Measurements from ENCODE around the gene KRT85.

Gene KRT85

GRCh38 chr12:52377266-52377665 lies 10.0 kb upstream of the KRT85 start:
- Histone ChIP-seq H3K27me3 (ENCODE audit: control insufficient read depth, insufficient read depth, low read length) (no peaks in the 10 kb centered on the region), H3K9me3 (ENCODE audit: control insufficient read depth, low read depth, low read length) (no peaks in the 10 kb centered on the region), H3K4me1 (ENCODE audit: control insufficient read depth, low read depth, low read length) (no peaks in the 10 kb centered on the region), H3K36me3 (ENCODE audit: control insufficient read depth, low read depth, low read length) (no peaks in the 10 kb centered on the region), H3K4me3 (ENCODE audit: low read length) (no peak overlapping the region), H3K27ac (ENCODE audit: low read length) (no peak overlapping the region), H3K9ac (ENCODE audit: low read length) (no peak overlapping the region)

GRCh38 chr12:52372216-52373154 lies 5.2 kb upstream of the KRT85 start:
- Histone ChIP-seq H3K27ac (ENCODE audit: low read length) (no peak overlapping the region), H3K27me3 (ENCODE audit: control insufficient read depth, insufficient read depth, low read length) (no peaks in the 10 kb centered on the region)

DNA sequence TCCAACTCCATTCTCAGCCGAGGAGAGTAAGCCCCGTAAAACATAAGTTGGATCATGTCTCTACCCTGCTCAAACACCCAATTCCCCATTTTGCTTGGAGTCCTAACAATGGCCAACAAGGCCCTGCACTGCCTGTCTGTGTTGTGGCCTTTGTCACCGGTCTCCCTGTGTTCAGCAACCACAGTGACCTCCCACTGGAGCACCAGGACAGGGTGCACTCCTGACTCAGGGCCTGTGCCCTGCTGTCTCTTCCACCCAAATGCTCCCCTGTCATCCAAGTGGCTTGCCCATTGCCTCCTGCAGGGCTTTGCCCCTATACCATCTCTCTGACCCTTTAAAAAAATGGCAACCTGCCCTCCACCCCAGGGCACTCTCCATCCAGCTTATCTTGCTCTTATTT lies 4.4 kb upstream of the KRT85 start:
- Histone ChIP-seq H3K27me3 (ENCODE audit: control insufficient read depth, insufficient read depth, low read length) (no peaks in the 10 kb centered on the region), H3K4me1 (ENCODE audit: control insufficient read depth, low read depth, low read length) (no peaks in the 10 kb centered on the region), H3K9ac (ENCODE audit: low read length) (no peak overlapping the region), H3K4me3 (ENCODE audit: low read length) (no peak overlapping the region), H3K36me3 (ENCODE audit: control insufficient read depth, low read depth, low read length) (no peaks in the 10 kb centered on the region), H3K9me3 (ENCODE audit: control insufficient read depth, low read depth, low read length) (no peaks in the 10 kb centered on the region), H3K27ac (ENCODE audit: low read length) (no peak overlapping the region)

More at GRCh38 chr12:52372216-52373154, 5.2 kb upstream of the KRT85 start:
- no peaks in the 10 kb centered on the region for H3K9me3 ChIP-seq (ENCODE audit: control insufficient read depth, low read depth, low read length)
- no peaks in the 10 kb centered on the region for H3K36me3 ChIP-seq (ENCODE audit: control insufficient read depth, low read depth, low read length)
- no peak overlapping the region for H3K4me3 ChIP-seq (ENCODE audit: low read length)
- no peaks in the 10 kb centered on the region for H3K4me1 ChIP-seq (ENCODE audit: control insufficient read depth, low read depth, low read length)
- no peak overlapping the region for H3K9ac ChIP-seq (ENCODE audit: low read length)

DNA sequence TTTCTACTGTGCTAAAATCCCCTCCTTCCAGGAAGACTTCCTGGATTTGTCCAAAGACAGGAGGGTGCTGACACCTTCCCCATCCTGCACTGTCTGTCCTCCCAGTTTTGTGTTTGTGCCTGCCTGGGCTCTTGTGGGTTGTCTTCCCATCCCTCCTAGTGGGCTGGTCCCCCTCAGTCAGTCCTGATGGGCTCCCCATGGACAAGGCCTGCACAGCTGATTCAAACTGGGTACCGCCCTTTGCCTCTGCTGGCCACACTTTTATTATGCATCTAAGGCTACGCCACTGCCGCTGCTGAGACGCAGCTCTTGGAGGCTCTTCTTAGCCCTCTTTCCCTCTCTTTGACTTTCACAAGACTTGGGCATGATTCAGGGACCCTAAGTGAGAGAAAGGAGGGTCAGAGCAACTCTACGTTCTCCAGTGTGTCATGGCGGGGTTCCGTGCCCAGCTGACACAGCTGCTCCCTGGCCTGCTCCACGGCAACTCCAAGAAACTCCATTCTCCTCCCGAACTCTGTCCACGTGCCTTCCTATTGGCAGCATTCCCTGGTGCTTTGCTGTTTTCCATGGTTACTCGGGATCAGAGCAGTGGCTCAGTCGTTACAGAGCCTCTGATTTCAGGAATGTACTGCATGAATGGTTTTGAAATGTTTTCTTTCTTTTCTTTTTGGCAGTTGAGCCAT lies 3.8 kb upstream of the KRT85 start:
- no peak overlapping the region for H3K27ac ChIP-seq (ENCODE audit: low read length)

GRCh38 chr12:52369809-52370208 lies 2.5 kb upstream of the KRT85 start:
- H3K27me3 ChIP-seq (ENCODE audit: control insufficient read depth, insufficient read depth, low read length), result no peaks in the 10 kb centered on the region
- H3K9me3 ChIP-seq (ENCODE audit: control insufficient read depth, low read depth, low read length), result no peaks in the 10 kb centered on the region
- H3K4me3 ChIP-seq (ENCODE audit: low read length), result no peak overlapping the region
- H3K9ac ChIP-seq (ENCODE audit: low read length), result no peak overlapping the region
- H3K4me1 ChIP-seq (ENCODE audit: control insufficient read depth, low read depth, low read length), result no peaks in the 10 kb centered on the region
- no peak overlapping the region for H3K27ac ChIP-seq (ENCODE audit: low read length)
- H3K36me3 ChIP-seq (ENCODE audit: control insufficient read depth, low read depth, low read length), result no peaks in the 10 kb centered on the region

More for the DNA sequence above, 3.8 kb upstream of the KRT85 start:
- no peaks in the 10 kb centered on the region for H3K4me1 ChIP-seq (ENCODE audit: control insufficient read depth, low read depth, low read length)
- no peaks in the 10 kb centered on the region for H3K36me3 ChIP-seq (ENCODE audit: control insufficient read depth, low read depth, low read length)
- no peak overlapping the region for H3K9ac ChIP-seq (ENCODE audit: low read length)
- H3K4me3 ChIP-seq (ENCODE audit: low read length), result no peak overlapping the region
- H3K9me3 ChIP-seq (ENCODE audit: control insufficient read depth, low read depth, low read length), result no peaks in the 10 kb centered on the region
- H3K27me3 ChIP-seq (ENCODE audit: control insufficient read depth, insufficient read depth, low read length), result no peaks in the 10 kb centered on the region

- no peaks in the 10 kb centered on the region for H3K36me3 ChIP-seq (ENCODE audit: control insufficient read depth, low read depth, low read length)
- no peaks in the 10 kb centered on the region for H3K4me1 ChIP-seq (ENCODE audit: control insufficient read depth, low read depth, low read length)
- no peaks in the 10 kb centered on the region for H3K9me3 ChIP-seq (ENCODE audit: control insufficient read depth, low read depth, low read length)
- H3K4me3 ChIP-seq (ENCODE audit: low read length), result no peak overlapping the region
- H3K9ac ChIP-seq (ENCODE audit: low read length), result no peak overlapping the region
- no peak overlapping the region for H3K27ac ChIP-seq (ENCODE audit: low read length)
- H3K27me3 ChIP-seq (ENCODE audit: control insufficient read depth, insufficient read depth, low read length), result no peaks in the 10 kb centered on the region
These were observed 1.9 kb upstream of the KRT85 start for GRCh38 chr12:52369211-52369610.

DNA sequence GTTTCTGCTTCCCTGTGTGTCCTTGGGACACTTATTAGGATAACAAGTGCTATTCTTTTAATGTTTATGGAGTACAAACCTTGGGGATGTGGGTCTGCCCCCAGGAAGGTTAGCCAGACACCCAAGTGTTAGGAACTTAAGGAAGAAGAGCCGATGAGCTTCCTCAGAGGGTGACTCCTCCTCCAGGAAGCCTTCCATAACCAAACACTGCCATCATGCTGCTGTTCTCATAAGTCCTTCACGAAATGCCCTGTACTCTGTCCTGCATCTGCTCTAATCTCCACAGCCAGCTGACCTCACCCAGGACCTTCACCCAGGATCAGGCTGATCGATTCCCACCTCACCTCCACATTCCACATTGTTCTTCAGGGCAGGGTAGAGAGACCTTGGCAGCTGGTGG lies 1.2 kb upstream of the KRT85 start:
- Histone ChIP-seq H3K36me3 (ENCODE audit: control insufficient read depth, low read depth, low read length) (no peaks in the 10 kb centered on the region), H3K4me1 (ENCODE audit: control insufficient read depth, low read depth, low read length) (no peaks in the 10 kb centered on the region), H3K9ac (ENCODE audit: low read length) (no peak overlapping the region), H3K4me3 (ENCODE audit: low read length) (no peak overlapping the region), H3K27me3 (ENCODE audit: control insufficient read depth, insufficient read depth, low read length) (no peaks in the 10 kb centered on the region), H3K9me3 (ENCODE audit: control insufficient read depth, low read depth, low read length) (no peaks in the 10 kb centered on the region), H3K27ac (ENCODE audit: low read length) (no peak overlapping the region)

GRCh38 chr12:52367876-52368275 lies 595 bp upstream of the KRT85 start:
- H3K27me3 ChIP-seq (ENCODE audit: control insufficient read depth, insufficient read depth, low read length), result no peaks in the 10 kb centered on the region
- no peak overlapping the region for H3K9ac ChIP-seq (ENCODE audit: low read length)
- no peak overlapping the region for H3K4me3 ChIP-seq (ENCODE audit: low read length)
- H3K9me3 ChIP-seq (ENCODE audit: control insufficient read depth, low read depth, low read length), result no peaks in the 10 kb centered on the region
- no peaks in the 10 kb centered on the region for H3K4me1 ChIP-seq (ENCODE audit: control insufficient read depth, low read depth, low read length)
- no peak overlapping the region for H3K27ac ChIP-seq (ENCODE audit: low read length)
- H3K36me3 ChIP-seq (ENCODE audit: control insufficient read depth, low read depth, low read length), result no peaks in the 10 kb centered on the region

DNA sequence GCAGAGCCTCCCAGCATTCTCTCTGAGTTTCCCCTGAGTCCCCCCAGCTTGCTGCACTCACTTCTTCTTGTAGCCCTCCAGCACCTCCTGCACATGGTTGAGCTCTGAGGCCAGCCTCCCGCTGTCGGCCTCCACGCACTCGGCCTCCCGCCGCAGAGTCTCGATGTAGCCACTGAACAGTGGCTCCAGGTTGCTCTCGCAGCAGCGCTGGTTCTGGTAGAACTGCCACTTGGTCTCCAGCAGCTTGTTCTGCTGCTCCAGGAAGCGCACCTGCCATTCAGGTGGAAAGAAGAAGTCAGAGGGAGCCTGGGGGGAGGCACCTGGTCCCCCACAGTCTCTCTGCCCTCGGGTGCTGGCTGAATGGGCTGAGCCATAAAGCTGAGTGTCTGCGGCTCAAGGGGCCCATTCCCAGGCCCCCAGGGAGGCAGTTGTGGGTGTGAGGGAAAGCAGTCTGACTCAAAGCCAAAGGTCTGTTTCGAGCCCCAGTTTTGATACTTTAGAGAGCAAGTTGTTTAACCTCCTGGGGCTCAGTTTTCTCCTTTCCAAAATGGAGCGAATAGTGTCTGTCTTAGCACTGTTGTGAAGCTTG lies 2.3 kb downstream of the KRT85 start:
- H3K4me1 ChIP-seq (ENCODE audit: control insufficient read depth, low read depth, low read length), result no peaks in the 10 kb centered on the region
- H3K4me3 ChIP-seq (ENCODE audit: low read length), result no peak overlapping the region
- no peaks in the 10 kb centered on the region for H3K36me3 ChIP-seq (ENCODE audit: control insufficient read depth, low read depth, low read length)
- H3K27ac ChIP-seq (ENCODE audit: low read length), result no peak overlapping the region
- H3K9me3 ChIP-seq (ENCODE audit: control insufficient read depth, low read depth, low read length), result no peaks in the 10 kb centered on the region
- no peaks in the 10 kb centered on the region for H3K27me3 ChIP-seq (ENCODE audit: control insufficient read depth, insufficient read depth, low read length)
- no peak overlapping the region for H3K9ac ChIP-seq (ENCODE audit: low read length)

GRCh38 chr12:52364061-52364460 lies 3.2 kb downstream of the KRT85 start:
- Histone ChIP-seq H3K36me3 (ENCODE audit: control insufficient read depth, low read depth, low read length) (no peaks in the 10 kb centered on the region), H3K27ac (ENCODE audit: low read length) (no peak overlapping the region), H3K9ac (ENCODE audit: low read length) (no peak overlapping the region), H3K9me3 (ENCODE audit: control insufficient read depth, low read depth, low read length) (no peaks in the 10 kb centered on the region), H3K4me3 (ENCODE audit: low read length) (no peak overlapping the region), H3K27me3 (ENCODE audit: control insufficient read depth, insufficient read depth, low read length) (no peaks in the 10 kb centered on the region), H3K4me1 (ENCODE audit: control insufficient read depth, low read depth, low read length) (no peaks in the 10 kb centered on the region)

GRCh38 chr12:52363111-52363679 lies 4.1 kb downstream of the KRT85 start:
- no peaks in the 10 kb centered on the region for H3K36me3 ChIP-seq (ENCODE audit: control insufficient read depth, low read depth, low read length)
- no peak overlapping the region for H3K9ac ChIP-seq (ENCODE audit: low read length)
- H3K27ac ChIP-seq (ENCODE audit: low read length), result no peak overlapping the region
- H3K4me1 ChIP-seq (ENCODE audit: control insufficient read depth, low read depth, low read length), result no peaks in the 10 kb centered on the region
- no peak overlapping the region for H3K4me3 ChIP-seq (ENCODE audit: low read length)
- no peaks in the 10 kb centered on the region for H3K9me3 ChIP-seq (ENCODE audit: control insufficient read depth, low read depth, low read length)
- no peaks in the 10 kb centered on the region for H3K27me3 ChIP-seq (ENCODE audit: control insufficient read depth, insufficient read depth, low read length)

Data from iPS-18a (cell line).